Lower lobe of right lung (tissue), 2 donors: ENCODE data around the gene STRA8. TPM values are rescaled to one million over a fixed set of nuclear protein-coding genes. Genes with fewer than 3 reads are reported as not detected.
"Not testable (repeated sequence)": the region's sequence is repeated elsewhere in the genome, so short reads cannot be mapped to it uniquely, and the experiment has no call there.

Source experiments
- ATAC-seq, 2 donors: fragments of 200-7000 bp; cut with Tn5 transposase; one replicate each; pipeline ENCODE4 v1.9.1; 2020 to 2022; ENCODE audit warnings: mild to moderate bottlenecking in 2 of 2, moderate library complexity in 2 of 2
- DNase-seq: peaks from one replicate; pipeline ENCODE4 v3.0.0-alpha.2; 2020
- H3K27ac ChIP-seq: fragments of 200-600 bp; one replicate; pipeline ENCODE4 v1.8.0; 2022
- H3K27me3 ChIP-seq: fragments of 200-600 bp; one replicate; pipeline ENCODE4 v1.8.0; 2022; ENCODE audit warnings: low read depth
- H3K36me3 ChIP-seq: fragments of 200-600 bp; one replicate; pipeline ENCODE4 v1.8.0; 2022; ENCODE audit warnings: mild to moderate bottlenecking
- H3K4me1 ChIP-seq: fragments of 200-600 bp; one replicate; pipeline ENCODE4 v1.8.0; 2022
- H3K4me3 ChIP-seq: fragments of 200-600 bp; one replicate; pipeline ENCODE4 v1.8.0; 2022; ENCODE audit warnings: mild to moderate bottlenecking
- H3K9me3 ChIP-seq: fragments of 200-600 bp; one replicate; pipeline ENCODE4 v1.8.0; 2022
- CTCF ChIP-seq: fragments of 200-600 bp; IDR thresholded peaks from one replicate; pipeline ENCODE4 v1.8.0; 2022; ENCODE audit warnings: antibody characterized with exemption, mild to moderate bottlenecking
- intact Hi-C: fragments of 100-400 bp; cut with DNase I; formaldehyde crosslinking; loops from one replicate; pipeline ENCODE4 v1.11.0; 2022
- total RNA-seq: library from RNA; stranded (reverse); fragmentation: NEBNext Ultra II Directional; extraction: Animal tissue kit (Norgen Biotek cat#: 25700); gene quantifications from one replicate; pipeline ENCODE4 v1.2.1, GENCODE V29; 2021
- donor health status: DM: no; HTN: yes; CAD: no; lungs with severe emphysema.

The STRA8 gene
- total RNA-seq, 1 donor from 2014 or later: not detected

DNA sequence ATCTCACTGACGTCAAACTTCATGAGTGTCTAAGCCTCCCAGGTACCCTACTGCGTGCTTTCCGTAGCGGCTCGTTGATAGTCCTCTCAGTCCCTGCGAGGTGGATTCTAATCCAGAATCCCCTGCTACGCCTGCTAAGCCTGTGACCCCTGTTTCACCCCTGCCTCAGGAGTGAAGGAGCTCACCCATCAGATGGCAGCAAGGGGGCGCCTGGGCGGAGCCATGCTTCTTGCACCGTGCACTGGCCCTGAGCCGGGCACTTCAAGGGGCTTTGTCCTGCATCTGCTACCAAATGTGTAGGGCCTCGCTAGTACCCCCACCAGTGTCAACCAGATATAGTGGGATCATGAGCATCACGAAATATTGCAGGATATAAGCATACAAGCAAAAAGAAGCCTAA is 918 bp upstream of the STRA8 start:
- intact Hi-C loops: no loop called here
- ATAC-seq (no peak), DNase-seq (no peak)
- no peaks in the 10 kb centered on the region for H3K36me3 ChIP-seq
- no peak overlapping the region for H3K27ac ChIP-seq
- no peak for TF ChIP-seq CTCF
- H3K27me3 ChIP-seq: no peaks in the 10 kb centered on the region
- no peaks in the 10 kb centered on the region for H3K9me3 ChIP-seq
- no peaks in the 10 kb centered on the region for H3K4me1 ChIP-seq
- no peak overlapping the region for H3K4me3 ChIP-seq

- ATAC-seq, H3K27me3 ChIP-seq, H3K27ac ChIP-seq, H3K4me1 ChIP-seq, H3K9me3 ChIP-seq, intact Hi-C loops, DNase-seq, H3K4me3 ChIP-seq, H3K36me3 ChIP-seq: not testable (repeated sequence)
Measured at GRCh38 chr7:135234095-135234494, 457 bp downstream of the STRA8 start.

DNA sequence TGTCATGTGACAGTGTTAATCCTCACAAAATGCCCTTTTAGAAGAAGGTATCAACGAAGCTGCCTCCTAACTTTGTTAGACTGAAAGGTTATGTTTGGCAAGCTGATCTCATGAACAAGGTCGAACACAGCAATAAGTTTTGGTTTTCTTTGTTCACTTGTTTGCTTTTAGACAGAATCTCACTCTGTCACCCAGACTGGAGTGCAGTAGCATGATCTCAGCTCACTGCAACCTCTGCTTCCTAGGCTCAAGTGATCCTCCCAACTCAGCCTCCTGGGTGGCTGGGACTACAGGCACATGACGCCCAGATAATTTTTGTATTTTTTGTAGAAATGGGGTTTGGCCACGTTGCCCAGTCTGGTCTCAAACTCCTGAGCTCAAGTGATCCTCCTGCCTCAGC is 1.1 kb downstream of the STRA8 start:
- no peak for DNase-seq
- H3K27ac ChIP-seq: no peak overlapping the region

DNA sequence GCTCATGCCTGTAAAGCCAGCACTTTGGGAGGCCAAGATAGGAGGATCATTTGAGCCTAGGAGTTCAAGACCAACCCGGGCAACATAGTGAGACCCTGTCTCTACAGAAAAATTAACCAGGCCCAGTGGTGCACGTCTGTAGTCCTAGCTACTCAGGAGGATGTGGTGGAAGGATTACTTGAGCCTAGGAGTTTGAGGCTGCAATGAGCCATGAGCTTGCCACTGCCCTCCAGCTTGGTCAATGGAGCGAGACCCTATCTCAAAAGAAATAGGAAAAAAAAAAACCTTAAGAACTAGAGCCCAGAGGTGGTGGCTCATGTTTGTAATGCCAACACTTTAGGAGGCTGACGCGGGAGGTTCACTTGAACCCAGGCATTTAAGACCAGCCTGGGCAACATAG is 2.2 kb downstream of the STRA8 start:
- Histone ChIP-seq H3K27me3 (no peaks in the 10 kb centered on the region), H3K9me3 (no peaks in the 10 kb centered on the region), H3K27ac (no peak overlapping the region), H3K36me3 (no peaks in the 10 kb centered on the region), H3K4me3 (no peak overlapping the region), H3K4me1 (no peaks in the 10 kb centered on the region)
- intact Hi-C loops: no loop called here
- DNase-seq: no peak
- no peak for ATAC-seq
- TF ChIP-seq CTCF: no peak

More for the DNA sequence above, 1.1 kb downstream of the STRA8 start:
- intact Hi-C loops: no loop called here
- no peaks in the 10 kb centered on the region for H3K36me3 ChIP-seq
- no peak for ATAC-seq
- H3K4me3 ChIP-seq: no peak overlapping the region
- H3K27me3 ChIP-seq: no peaks in the 10 kb centered on the region
- H3K4me1 ChIP-seq: no peaks in the 10 kb centered on the region
- no peak for TF ChIP-seq CTCF
- no peaks in the 10 kb centered on the region for H3K9me3 ChIP-seq

DNA sequence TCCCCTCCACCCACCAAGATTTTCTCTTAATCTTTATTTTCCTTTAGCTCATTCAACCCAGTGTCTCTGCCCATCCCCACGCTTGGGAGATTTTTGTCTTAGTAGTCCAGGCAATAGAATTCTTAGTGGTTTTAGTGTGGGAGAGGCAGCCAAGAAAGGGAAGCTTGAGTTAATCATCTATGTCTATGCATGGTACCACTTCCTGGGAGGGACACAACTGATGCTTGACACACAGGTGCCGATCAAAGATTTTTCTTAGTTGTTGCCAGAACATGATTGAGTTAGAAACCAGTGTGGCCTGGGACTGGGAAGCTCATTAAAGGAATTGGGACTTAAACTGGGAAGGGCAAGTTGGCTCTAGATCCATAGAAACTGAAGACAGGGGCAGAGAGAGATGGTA is 3.1 kb downstream of the STRA8 start:
- no peak for ATAC-seq

More for the DNA sequence above, 3.1 kb downstream of the STRA8 start:
- H3K9me3 ChIP-seq: no peaks in the 10 kb centered on the region
- intact Hi-C loops: no loop called here
- H3K27me3 ChIP-seq: no peaks in the 10 kb centered on the region
- no peaks in the 10 kb centered on the region for H3K4me1 ChIP-seq
- no peak for DNase-seq
- H3K36me3 ChIP-seq: no peaks in the 10 kb centered on the region
- H3K4me3 ChIP-seq: no peak overlapping the region
- no peak for TF ChIP-seq CTCF
- no peak overlapping the region for H3K27ac ChIP-seq
